HepG2 (cell line): ENCODE measurements around the gene TMCO2. TPM values are rescaled to one million over a fixed set of nuclear protein-coding genes. Genes with fewer than 3 reads are reported as not detected.

ENCODE experiments used
- ATAC-seq: fragments of 200-7000 bp; cut with Tn5 transposase; 3 replicates; pipeline ENCODE4 v1.9.1; 2020; ENCODE audit warnings: mild to moderate bottlenecking, moderate library complexity
- BruUV-seq: library from RNA; stranded (reverse); fragments of 400-500 nt; replicated peaks from 2 replicates; lab custom pipeline; 2021; lab: Mats Ljungman, UMichigan
- CTCF ChIA-PET: fragments of 300-600 bp; formaldehyde crosslinking; extraction: SDS; loops from one replicate; lab custom pipeline; 2021; ENCODE audit warnings: low total read pairs, inconsistent platforms, low intra/inter-chr PET ratio; lab: Yijun Ruan, JAX
- POLR2A ChIA-PET: fragments of 350-600 bp; sonication (Branson Sonifier 250); formaldehyde crosslinking; loops from one replicate; lab custom pipeline; 2020; ENCODE audit warnings: antibody characterized with exemption, inconsistent platforms; lab: Yijun Ruan, JAX
- DNase-seq: peaks from one replicate; pipeline ENCODE4 v3.0.0-alpha.2; 2015; ENCODE audit warnings: low spot score
- FAIRE-seq: peaks from 3 replicates; lab custom pipeline; 2011; peaks lifted over from hg19 to GRCh38; lab: Jason Lieb, UNC
- H2AFZ ChIP-seq: one replicate; pipeline ENCODE4 v1.6.1; 2011; ENCODE audit warnings: low read length, inconsistent platforms
- H3K27ac ChIP-seq: fragments of 300-600 bp; 3 replicates; pipeline ENCODE4 v1.8.0; 2011; ENCODE audit warnings: mixed run types, mild to moderate bottlenecking, mixed read lengths, low read length, inconsistent platforms; ENCODE audit not compliant: insufficient read depth; ENCODE audit errors: extremely low read length
- H3K27me3 ChIP-seq, 2 experiments: fragments of 200-600 bp in 1 of 2; 2 replicates in 1 of 2; 3 replicates in 1 of 2; pipeline versions ENCODE4 v1.6.0 to v1.8.0; 2011; ENCODE audit warnings: low read length in 2 of 2, mild to moderate bottlenecking in 2 of 2, moderate library complexity in 2 of 2, inconsistent platforms in 1 of 2; ENCODE audit not compliant: insufficient read depth in 2 of 2, control insufficient read depth in 1 of 2
- H3K36me3 ChIP-seq, 2 experiments: fragments of 200-600 bp in 1 of 2; replicated peaks in 1 of 2; 2 replicates in 1 of 2; 3 replicates in 1 of 2; pipeline versions ENCODE4 v1.5.1 to v1.8.0; 2011; ENCODE audit warnings: low read length in 2 of 2, inconsistent platforms in 1 of 2; ENCODE audit not compliant: insufficient read depth in 2 of 2, control insufficient read depth in 1 of 2
- H3K4me1 ChIP-seq: 2 replicates; pipeline ENCODE4 v1.5.1; 2012; ENCODE audit warnings: low read length, inconsistent platforms; ENCODE audit not compliant: insufficient read depth
- H3K4me2 ChIP-seq: 2 replicates; pipeline ENCODE4 v1.6.0; 2011; ENCODE audit warnings: low read depth, low read length, inconsistent platforms
- H3K4me3 ChIP-seq, 3 experiments: fragments of 200-600 bp in 1 of 3; sonication (generic), shearing (Covaris generic) in 1 of 3; replicated peaks in 1 of 3; 2 replicates each; pipeline ENCODE4 v1.5.1; 2011 to 2016; ENCODE audit warnings: low read length in 3 of 3, inconsistent platforms in 2 of 3, low read depth in 2 of 3, mild to moderate bottlenecking in 2 of 3, control low read depth in 1 of 3, mixed read lengths in 1 of 3; ENCODE audit not compliant: insufficient read depth in 1 of 3
- H3K79me2 ChIP-seq: one replicate; pipeline ENCODE4 v1.6.1; 2011; ENCODE audit warnings: low read length, inconsistent platforms; ENCODE audit not compliant: insufficient read depth
- H3K9ac ChIP-seq: 2 replicates; pipeline ENCODE4 v1.6.0; 2011; ENCODE audit warnings: mild to moderate bottlenecking, low read depth, low read length, inconsistent platforms; ENCODE audit not compliant: insufficient read depth
- H3K9me3 ChIP-seq: 2 replicates; pipeline ENCODE4 v1.5.1; 2012; ENCODE audit warnings: mild to moderate bottlenecking, low read length
- H4K20me1 ChIP-seq: 2 replicates; pipeline ENCODE4 v1.6.0; 2011; ENCODE audit warnings: inconsistent platforms, mild to moderate bottlenecking, low read length, moderate library complexity; ENCODE audit not compliant: insufficient read depth
- BRCA1 ChIP-seq: sonication (generic); formaldehyde crosslinking; IDR thresholded peaks from 2 replicates; pipeline ENCODE4 v1.4.0; 2020; ENCODE audit warnings: missing genetic modification reagents
- HNRNPH1 ChIP-seq: fragments of 200-400 bp; formaldehyde crosslinking; optimal IDR thresholded peaks from 2 replicates; pipeline ENCODE3; 2017; ENCODE audit warnings: mild to moderate bottlenecking, low read depth, low read length
- JUND ChIP-seq: sonication (generic); formaldehyde crosslinking; IDR thresholded peaks from 2 replicates; pipeline ENCODE4 v1.8.0; 2022; ENCODE audit warnings: mild to moderate bottlenecking, missing genetic modification reagents
- NBN ChIP-seq: fragments of 450-650 bp; conservative IDR thresholded peaks from 2 replicates; pipeline ENCODE4 v1.6.1; 2017
- RBM39 ChIP-seq: fragments of 200-400 bp; formaldehyde crosslinking; IDR thresholded peaks from one replicate; pipeline ENCODE4 v1.6.1; 2018; ENCODE audit warnings: antibody characterized with exemption, mild to moderate bottlenecking, low read depth, low read length; ENCODE audit not compliant: poor library complexity, severe bottlenecking
- ZNF142 ChIP-seq: sonication (generic); formaldehyde crosslinking; IDR thresholded peaks from 2 replicates; pipeline ENCODE4 v1.4.0; 2020; ENCODE audit warnings: missing genetic modification reagents
- ZNF20 ChIP-seq: sonication (generic); formaldehyde crosslinking; IDR thresholded peaks from 2 replicates; pipeline ENCODE4 v1.4.0; 2020; ENCODE audit warnings: mild to moderate bottlenecking, moderate library complexity, missing genetic modification reagents
- ZNF207 ChIP-seq: fragments of 450-650 bp; IDR thresholded peaks from 2 replicates; pipeline ENCODE4 v1.6.1; 2016; ENCODE audit warnings: antibody characterized with exemption, borderline replicate concordance
- WGBS: methylation state at CpG from one replicate; pipeline ENCODE4 v1.1.6; 2017; ENCODE audit warnings: low lambda C conversion rate; 5-methylcytosine and 5-hydroxymethylcytosine counted together
- in situ Hi-C: cut with HindIII; loops from 2 replicates; pipeline ENCODE4 v1.10.0; 2017; ENCODE audit warnings: low pct_unique_long_range_greater_than_20kb; ENCODE audit not compliant: extremely low pct_ligation_motif_present
- intact Hi-C: fragments of 100-400 bp; cut with micrococcal nuclease; formaldehyde crosslinking; loops from one replicate; pipeline ENCODE4 v1.10.0; 2022; ENCODE audit not compliant: unreplicated experiment
- polyA plus RNA-seq, 8 experiments: library from polyadenylated mRNA; depleted of rRNA in 3 of 8; stranded (reverse) in 7 of 8; unstranded in 1 of 8; fragments of >200 nt; fragmentation: Illumina TruSeq in 4 of 8; extraction: Trizol in 4 of 8; gene quantifications; 2 replicates each; pipeline versions ENCODE4 v1.2.1 to v1.2.3, GENCODE V29; 2011 to 2016; ENCODE audit warnings: low read depth in 4 of 8, missing spikeins in 1 of 8, mixed read lengths in 1 of 8; ENCODE audit not compliant: insufficient read depth in 1 of 8
- total RNA-seq, 5 experiments: library from RNA; depleted of rRNA; stranded (reverse); fragments of >200 nt; fragmentation: Illumina TruSeq; extraction: Trizol; gene quantifications; 2 replicates each; pipeline ENCODE4 v1.2.3, GENCODE V29; 2016; ENCODE audit warnings: low read depth in 1 of 5
- TF ChIP-seq, protein P1 (sequence below): sonication (generic); formaldehyde crosslinking; IDR thresholded peaks from 2 replicates; pipeline ENCODE4 v1.4.0; 2020; ENCODE audit warnings: low read depth, missing genetic modification reagents
- TF ChIP-seq, protein P2 (sequence below): sonication (generic); formaldehyde crosslinking; IDR thresholded peaks from 2 replicates; pipeline ENCODE4 v1.8.1; 2023; ENCODE audit warnings: mild to moderate bottlenecking, moderate library complexity, missing genetic modification reagents
- TF ChIP-seq, protein P3 (sequence below): sonication (generic); formaldehyde crosslinking; IDR thresholded peaks from 2 replicates; pipeline ENCODE4 v1.4.0; 2020; ENCODE audit warnings: low read depth, mild to moderate bottlenecking, missing genetic modification reagents

TMCO2 gene
- total and polyA plus RNA-seq, 2 of the 13 experiments (the other 11 are each of a cell fraction or from before 2014, with no cell fraction given): not detected

GRCh38 chr1:40273547-40274166, 25.9 kb downstream of the TMCO2 start:
- WGBS: 93% methylated on average over 4 of the region's 4 CpGs
- FAIRE-seq: no peak
- no peak for ATAC-seq
- Histone ChIP-seq H4K20me1 (no peaks in the 10 kb centered on the region), H3K79me2 (no peaks in the 10 kb centered on the region), H3K36me3 (peaks cover 7 to 51% of the 10 kb centered on the region in 2 experiments; a peak in 4 of 5 replicates), H3K27me3 (no peaks in the 10 kb centered on the region), H2AFZ (no peak overlapping the region), H3K4me1 (no peaks in the 10 kb centered on the region), H3K9me3 (no peaks in the 10 kb centered on the region), H3K4me3 (no peak overlapping the region), H3K9ac (no peak overlapping the region), H3K27ac (no peak overlapping the region), H3K4me2 (no peak overlapping the region)
- ChIA-PET CTCF (no interaction called here), POLR2A (interaction anchor here (1.0 kb wide), 1 partner anchor 40 kb away, joined by 3 read pairs; no protein-coding TSS in a partner anchor)
- no TSS peak for BruUV-seq
- in situ Hi-C loops (no loop called here), intact Hi-C loops (no loop called here)
- no peak for DNase-seq
- TF ChIP-seq ZNF207 (no peak), JUND (CRISPR knock-in tag) (no peak), HNRNPH1 (no peak), RBM39 (no peak), ZNF20 (CRISPR knock-in tag) (no peak), NBN (no peak), ZNF142 (CRISPR knock-in tag) (no peak), BRCA1 (CRISPR knock-in tag) (no peak)
- TF ChIP-seq, protein P1, sequence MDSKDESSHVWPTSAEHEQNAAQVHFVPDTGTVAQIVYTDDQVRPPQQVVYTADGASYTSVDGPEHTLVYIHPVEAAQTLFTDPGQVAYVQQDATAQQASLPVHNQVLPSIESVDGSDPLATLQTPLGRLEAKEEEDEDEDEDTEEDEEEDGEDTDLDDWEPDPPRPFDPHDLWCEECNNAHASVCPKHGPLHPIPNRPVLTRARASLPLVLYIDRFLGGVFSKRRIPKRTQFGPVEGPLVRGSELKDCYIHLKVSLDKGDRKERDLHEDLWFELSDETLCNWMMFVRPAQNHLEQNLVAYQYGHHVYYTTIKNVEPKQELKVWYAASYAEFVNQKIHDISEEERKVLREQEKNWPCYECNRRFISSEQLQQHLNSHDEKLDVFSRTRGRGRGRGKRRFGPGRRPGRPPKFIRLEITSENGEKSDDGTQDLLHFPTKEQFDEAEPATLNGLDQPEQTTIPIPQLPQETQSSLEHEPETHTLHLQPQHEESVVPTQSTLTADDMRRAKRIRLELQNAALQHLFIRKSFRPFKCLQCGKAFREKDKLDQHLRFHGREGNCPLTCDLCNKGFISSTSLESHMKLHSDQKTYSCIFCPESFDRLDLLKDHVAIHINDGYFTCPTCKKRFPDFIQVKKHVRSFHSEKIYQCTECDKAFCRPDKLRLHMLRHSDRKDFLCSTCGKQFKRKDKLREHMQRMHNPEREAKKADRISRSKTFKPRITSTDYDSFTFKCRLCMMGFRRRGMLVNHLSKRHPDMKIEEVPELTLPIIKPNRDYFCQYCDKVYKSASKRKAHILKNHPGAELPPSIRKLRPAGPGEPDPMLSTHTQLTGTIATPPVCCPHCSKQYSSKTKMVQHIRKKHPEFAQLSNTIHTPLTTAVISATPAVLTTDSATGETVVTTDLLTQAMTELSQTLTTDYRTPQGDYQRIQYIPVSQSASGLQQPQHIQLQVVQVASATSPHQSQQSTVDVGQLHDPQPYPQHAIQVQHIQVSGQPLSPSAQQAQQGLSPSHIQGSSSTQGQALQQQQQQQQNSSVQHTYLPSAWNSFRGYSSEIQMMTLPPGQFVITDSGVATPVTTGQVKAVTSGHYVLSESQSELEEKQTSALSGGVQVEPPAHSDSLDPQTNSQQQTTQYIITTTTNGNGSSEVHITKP (CRISPR knock-in tag): no peak
- TF ChIP-seq, protein P2, sequence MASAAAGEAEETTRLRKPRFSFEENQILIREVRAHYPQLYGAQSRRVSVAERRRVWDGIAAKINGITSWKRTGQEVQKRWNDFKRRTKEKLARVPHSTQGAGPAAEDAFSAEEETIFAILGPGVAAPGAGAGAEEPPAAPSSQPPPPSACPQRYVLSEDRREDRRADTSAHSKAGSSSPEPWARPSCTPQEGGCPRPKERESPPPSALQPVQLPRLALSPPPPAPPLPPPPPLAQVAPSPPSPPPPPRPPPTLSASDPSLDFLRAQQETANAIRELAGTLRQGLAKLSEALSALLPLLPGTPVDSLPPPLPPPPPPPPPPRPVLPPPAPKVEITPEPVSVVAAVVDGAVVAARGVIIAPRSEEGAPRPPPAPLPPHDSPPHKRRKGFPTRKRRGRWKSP (CRISPR knock-in tag): no peak
- TF ChIP-seq, protein P3, sequence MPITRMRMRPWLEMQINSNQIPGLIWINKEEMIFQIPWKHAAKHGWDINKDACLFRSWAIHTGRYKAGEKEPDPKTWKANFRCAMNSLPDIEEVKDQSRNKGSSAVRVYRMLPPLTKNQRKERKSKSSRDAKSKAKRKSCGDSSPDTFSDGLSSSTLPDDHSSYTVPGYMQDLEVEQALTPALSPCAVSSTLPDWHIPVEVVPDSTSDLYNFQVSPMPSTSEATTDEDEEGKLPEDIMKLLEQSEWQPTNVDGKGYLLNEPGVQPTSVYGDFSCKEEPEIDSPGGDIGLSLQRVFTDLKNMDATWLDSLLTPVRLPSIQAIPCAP: no peak
